DMS 273 (cell line): ENCODE results near the gene INPP5J.
A peak's percentile ranks its signal among the peaks of the same experiment; 100 is the strongest.
"Not testable (repeated sequence)": the region's sequence is repeated elsewhere in the genome, so short reads cannot be mapped to it uniquely, and the experiment has no call there.

Source experiments
- DNase-seq: peaks from one replicate; lab custom pipeline; 2025; ENCODE audit not compliant: unreplicated experiment; lab: John Stamatoyannopoulos, UW

The INPP5J gene

DNA sequence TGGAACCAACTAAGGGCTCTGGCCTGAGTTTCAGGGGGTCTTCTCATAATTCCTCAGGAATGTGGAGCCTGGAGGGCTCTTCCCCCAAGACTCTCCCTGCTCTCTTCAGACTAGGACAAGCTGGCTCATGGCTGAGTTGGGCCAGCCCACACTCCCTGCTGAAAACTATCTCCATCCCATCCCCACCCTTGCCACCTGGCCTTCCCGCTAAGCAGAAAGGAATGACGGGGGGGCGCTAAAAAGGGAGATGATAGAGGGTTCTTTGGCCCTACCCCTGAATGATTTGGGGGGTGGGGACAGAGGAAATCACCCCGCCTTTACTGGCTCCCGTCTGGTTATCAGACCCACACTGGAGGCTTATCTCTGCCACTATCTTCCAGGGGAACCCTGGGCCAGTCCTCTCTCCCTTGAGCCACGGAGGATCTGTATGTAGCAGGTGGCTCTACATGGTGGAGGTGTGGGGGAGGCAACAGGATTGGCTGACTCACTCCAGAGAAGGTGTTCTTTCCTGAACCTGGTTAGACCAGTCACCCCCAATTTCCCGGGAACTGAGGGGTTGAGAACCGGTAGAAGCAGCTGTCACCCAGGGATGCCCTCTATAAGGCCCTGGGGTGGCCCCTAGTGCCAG is 35.9 kb upstream of the INPP5J start:
- peak; percentile 32 for DNase-seq

DNA sequence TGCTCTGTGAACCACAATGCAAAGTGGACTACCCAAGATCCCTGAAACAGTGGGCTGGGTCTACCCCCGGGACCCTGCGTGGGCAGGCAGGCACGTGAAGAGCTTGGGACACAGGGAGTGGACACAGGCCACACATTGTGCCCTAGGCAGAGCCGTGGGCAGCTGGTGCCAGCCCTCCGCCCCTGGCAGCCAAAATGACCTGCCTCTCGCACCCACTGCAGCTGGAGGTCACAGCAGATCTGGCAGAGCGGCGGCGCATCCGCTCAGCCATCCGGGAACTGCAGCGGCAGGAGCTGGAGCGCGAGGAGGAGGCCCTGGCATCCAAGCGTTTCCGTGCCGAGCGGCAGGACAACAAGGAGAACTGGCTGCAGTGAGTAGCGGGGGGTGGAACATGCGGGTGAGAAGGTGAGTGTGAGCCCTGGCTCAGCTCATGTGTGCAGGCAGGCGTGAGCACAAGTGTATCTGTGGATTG is 35.0 kb upstream of the INPP5J start:
- DNase-seq = no peak

GRCh38 chr22:31088233-31088986 is 34.4 kb upstream of the INPP5J start:
- DNase-seq = no peak

GRCh38 chr22:31089160-31090100 is 33.3 kb upstream of the INPP5J start:
- DNase-seq = peak; percentile 73

DNA sequence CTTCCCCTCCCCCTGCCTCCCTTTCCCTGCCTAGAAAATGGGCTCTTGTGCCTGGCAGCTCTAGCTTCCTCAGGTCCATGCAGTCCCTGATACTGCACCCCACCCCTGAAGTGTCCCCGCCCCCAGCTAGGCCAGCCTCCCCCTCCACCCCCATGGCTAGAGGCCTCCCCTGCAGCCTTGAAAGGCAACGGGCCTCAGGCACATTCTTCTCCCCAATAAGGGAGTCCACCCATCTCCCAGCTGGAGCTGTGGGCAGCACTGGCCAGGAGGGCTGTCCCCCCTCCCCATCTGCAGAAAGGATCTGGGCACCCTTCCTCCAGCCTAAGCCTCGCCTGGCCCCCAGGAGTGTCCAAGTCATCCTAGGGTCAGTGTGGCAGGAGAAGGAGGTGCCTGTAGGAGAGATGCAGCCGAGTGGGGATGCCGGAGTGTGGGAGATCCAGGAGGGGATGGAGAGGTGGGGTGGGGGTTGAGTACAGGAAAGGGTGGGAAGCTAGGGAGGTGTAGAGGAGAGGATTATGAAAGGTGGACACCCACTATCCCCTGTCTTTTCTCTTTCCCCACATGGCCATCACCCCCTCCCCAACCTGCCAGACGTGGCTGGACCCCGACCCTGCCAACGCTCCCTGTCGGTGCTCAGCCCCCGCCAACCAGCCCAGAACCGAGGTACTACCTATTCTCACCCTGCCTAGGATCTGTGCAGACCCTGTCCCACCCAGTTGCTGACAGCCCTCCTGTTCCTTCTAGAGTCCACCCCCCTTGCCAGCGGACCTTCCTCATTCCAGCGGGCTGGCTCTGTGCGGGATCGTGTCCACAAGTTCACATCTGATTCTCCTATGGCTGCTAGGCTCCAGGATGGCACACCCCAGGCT is 32.3 kb upstream of the INPP5J start:
- no peak for DNase-seq

GRCh38 chr22:31091106-31091975 is 31.4 kb upstream of the INPP5J start:
- DNase-seq = no peak

DNA sequence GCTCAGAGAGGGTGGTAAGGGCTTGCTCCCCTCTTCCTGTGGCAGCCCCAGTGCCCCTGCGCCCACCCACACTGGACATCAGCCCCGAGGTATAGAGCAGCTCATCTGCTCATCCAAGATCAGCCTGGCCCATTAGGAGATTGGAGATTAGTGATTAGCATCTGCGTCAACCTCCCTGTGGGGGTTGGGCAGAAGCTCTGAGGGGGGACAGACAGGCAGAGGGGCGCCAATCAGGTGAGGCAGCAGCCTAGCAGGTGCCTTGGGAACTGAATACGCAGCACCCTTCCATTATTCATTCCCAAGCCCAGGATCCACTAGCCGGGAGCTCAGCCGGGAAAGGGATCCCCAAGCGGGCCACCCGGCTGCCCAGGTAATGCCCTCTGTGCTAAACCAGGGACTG is 30.6 kb upstream of the INPP5J start:
- DNase-seq = no peak

- DNase-seq = peak; percentile 80
Measured at GRCh38 chr22:31093086-31093850, 29.5 kb upstream of the INPP5J start.

- peak; percentile 94 for DNase-seq
Measured at GRCh38 chr22:31094021-31094551, 28.7 kb upstream of the INPP5J start.

- DNase-seq = no peak
Measured at GRCh38 chr22:31094741-31095140, 28.0 kb upstream of the INPP5J start.

- DNase-seq = no peak
Measured at GRCh38 chr22:31095637-31096249, 27.0 kb upstream of the INPP5J start.

DNA sequence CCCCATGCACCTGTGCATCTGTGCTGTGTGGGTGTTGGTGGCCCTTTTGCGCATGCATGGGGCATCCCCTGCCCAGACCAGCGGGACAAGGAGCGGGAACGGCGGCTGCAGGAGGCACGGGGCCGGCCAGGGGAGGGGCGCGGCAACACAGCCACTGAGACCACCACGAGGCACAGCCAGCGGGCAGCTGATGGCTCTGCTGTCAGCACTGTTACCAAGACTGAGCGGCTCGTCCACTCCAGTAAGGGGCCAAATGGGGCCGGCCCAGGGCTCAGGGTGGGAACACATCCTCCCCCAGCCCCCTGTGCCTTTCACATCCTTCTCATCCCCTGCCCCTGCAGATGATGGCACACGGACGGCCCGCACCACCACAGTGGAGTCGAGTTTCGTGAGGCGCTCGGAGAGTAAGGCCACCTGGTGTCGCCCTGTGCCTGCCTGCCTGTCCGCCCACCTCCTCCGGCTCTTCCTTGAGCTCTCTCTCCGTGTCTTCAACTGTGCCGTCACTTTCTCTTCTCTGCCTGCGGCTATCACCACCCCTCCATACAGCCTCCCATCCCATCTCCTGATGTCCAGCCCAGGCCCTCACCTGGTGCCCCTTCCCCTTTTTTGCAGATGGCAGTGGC is 26.0 kb upstream of the INPP5J start:
- DNase-seq = no peak

GRCh38 chr22:31097539-31097938 is 25.2 kb upstream of the INPP5J start:
- not testable (repeated sequence) for DNase-seq

GRCh38 chr22:31097941-31098631 is 24.7 kb upstream of the INPP5J start:
- no peak for DNase-seq

DNA sequence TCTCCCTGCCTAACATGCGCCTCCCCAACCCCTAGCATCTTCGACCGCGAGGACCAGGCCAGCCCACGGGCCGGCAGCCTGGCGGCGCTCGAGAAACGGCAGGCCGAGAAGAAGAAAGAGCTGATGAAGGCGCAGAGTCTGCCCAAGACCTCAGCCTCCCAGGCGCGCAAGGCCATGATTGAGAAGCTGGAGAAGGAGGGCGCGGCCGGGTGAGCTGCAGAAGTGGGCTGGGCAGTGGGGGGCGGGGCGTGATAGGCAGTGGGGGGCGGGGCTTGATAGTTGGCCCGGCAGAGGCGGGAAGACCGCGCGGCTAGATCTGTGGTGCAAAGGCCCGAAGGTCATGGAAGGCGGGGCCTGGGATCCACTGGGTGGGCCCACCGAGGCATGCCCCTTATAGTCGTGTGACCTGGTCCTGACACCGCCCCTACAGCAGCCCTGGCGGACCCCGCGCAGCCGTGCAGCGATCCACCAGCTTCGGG is 24.1 kb upstream of the INPP5J start:
- DNase-seq = no peak

DNA sequence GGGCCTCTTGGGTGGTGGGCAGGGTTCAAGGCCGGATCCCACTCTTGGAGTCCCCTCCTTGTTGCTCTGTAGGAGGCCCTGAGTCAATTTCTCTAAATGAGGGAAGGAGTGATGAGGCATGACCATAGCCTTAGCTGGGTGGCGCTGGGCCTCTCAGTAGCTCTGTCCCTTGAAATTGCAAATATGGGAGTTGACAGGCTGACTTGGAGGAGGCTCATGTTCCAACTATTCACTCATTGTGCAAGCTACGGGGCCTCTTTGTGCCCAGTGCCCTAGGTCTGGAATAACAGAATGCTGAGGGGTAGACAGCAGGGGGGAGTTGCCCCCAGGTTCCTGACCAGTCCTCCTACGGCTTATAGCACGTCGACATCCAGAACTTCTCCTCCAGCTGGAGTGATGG is 23.4 kb upstream of the INPP5J start:
- DNase-seq = no peak
